ENCODE data around the gene RAB10. TPM values are rescaled to one million over a fixed set of nuclear protein-coding genes. Genes with fewer than 3 reads are reported as not detected.
"Not testable (repeated sequence)": the region's sequence is repeated elsewhere in the genome, so short reads cannot be mapped to it uniquely, and the experiment has no call there.

Gene RAB10
- total RNA-seq, 1 experiment from 2014 or later = 130 TPM

DNA sequence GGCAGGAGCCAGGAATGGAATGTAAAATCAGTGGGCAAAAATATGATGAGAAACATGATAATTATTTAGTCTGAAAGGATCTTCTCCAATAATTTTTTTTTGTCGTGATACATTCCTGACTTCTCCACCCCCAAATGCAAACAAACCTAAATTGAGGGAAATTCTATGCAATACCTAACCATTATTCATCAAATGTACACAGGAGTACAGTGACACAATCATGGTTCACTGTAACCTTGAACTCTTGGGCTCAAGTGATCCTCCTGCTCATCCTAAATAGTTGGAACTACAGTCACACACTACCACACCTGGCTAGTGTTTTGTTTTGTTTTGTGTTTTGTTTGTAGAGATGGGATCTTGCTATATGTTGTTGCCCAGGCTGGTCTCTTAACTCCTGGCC lies 46.5 kb downstream of the RAB10 start:
- no peak overlapping the region for H4K8ac ChIP-seq (replicated peaks; ENCODE audit: insufficient read length, low read depth, low read length)
- no peak overlapping the region for H3K56ac ChIP-seq (ENCODE audit: insufficient read length, low read depth, low read length)
- H3K4me2 ChIP-seq (ENCODE audit: insufficient read depth, insufficient read length, low read length) = no peak overlapping the region
- peaks cover 28 to 30% of the 10 kb centered on the region in 2 experiments for H3K9me3 Mint-ChIP-seq
- no peak overlapping the region for H2BK12ac ChIP-seq (ENCODE audit: insufficient read length, low read depth, low read length)
- no peak overlapping the region for H2AK5ac ChIP-seq (ENCODE audit: insufficient read length, low read length)
- H3K27me3 Mint-ChIP-seq (ENCODE audit: low read depth) = no peaks in the 10 kb centered on the region
- H3K27ac Mint-ChIP-seq = no peak overlapping the region; a peak in 1 of 7 replicates
- no peak overlapping the region for H2BK15ac ChIP-seq (ENCODE audit: low read depth, low read length)
- H3K18ac ChIP-seq (ENCODE audit: insufficient read length, low read depth, low read length) = no peak overlapping the region
- H3K27me3 ChIP-seq (ENCODE audit: insufficient read depth, low read length) = no peaks in the 10 kb centered on the region
- H3T11ph ChIP-seq (ENCODE audit: low read length) = no peak overlapping the region
- no peak overlapping the region for H4K91ac ChIP-seq (ENCODE audit: insufficient read length, low read depth, low read length)
- DNase-seq = no peak
- no peak overlapping the region for H2BK20ac ChIP-seq (ENCODE audit: low read depth, low read length, poor library complexity, severe bottlenecking)
- no peak overlapping the region for H3K9ac ChIP-seq (ENCODE audit: extremely low read depth, insufficient read length, low read length)
- peaks cover 31 to 36% (median 34%) of the 10 kb centered on the region in 3 experiments for H3K36me3 Mint-ChIP-seq (ENCODE audit: insufficient read depth in 1 of 3, low read depth in 3 of 3)
- H3K4me1 ChIP-seq (ENCODE audit: insufficient read depth, low read length) = no peaks in the 10 kb centered on the region
- no peak overlapping the region for H2BK5ac ChIP-seq (ENCODE audit: insufficient read length, low read length)
- no peak overlapping the region for H4K5ac ChIP-seq (ENCODE audit: insufficient read length, low read depth, low read length)
- TF ChIP-seq, protein P1, sequence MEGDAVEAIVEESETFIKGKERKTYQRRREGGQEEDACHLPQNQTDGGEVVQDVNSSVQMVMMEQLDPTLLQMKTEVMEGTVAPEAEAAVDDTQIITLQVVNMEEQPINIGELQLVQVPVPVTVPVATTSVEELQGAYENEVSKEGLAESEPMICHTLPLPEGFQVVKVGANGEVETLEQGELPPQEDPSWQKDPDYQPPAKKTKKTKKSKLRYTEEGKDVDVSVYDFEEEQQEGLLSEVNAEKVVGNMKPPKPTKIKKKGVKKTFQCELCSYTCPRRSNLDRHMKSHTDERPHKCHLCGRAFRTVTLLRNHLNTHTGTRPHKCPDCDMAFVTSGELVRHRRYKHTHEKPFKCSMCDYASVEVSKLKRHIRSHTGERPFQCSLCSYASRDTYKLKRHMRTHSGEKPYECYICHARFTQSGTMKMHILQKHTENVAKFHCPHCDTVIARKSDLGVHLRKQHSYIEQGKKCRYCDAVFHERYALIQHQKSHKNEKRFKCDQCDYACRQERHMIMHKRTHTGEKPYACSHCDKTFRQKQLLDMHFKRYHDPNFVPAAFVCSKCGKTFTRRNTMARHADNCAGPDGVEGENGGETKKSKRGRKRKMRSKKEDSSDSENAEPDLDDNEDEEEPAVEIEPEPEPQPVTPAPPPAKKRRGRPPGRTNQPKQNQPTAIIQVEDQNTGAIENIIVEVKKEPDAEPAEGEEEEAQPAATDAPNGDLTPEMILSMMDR (conservative IDR thresholded peaks at IDR 0.05) = no peak
- H3K23ac ChIP-seq (ENCODE audit: insufficient read length, low read depth, low read length) = no peak overlapping the region
- no CpG with 5 or more reads among the region's 1 CpG for WGBS (ENCODE audit: extremely low coverage, insufficient read length, low lambda C conversion rate)
- peaks cover 18% of the 10 kb centered on the region; the same call in 1 of the 2 replicates for H3K79me2 ChIP-seq (ENCODE audit: insufficient read depth, low read length)
- H3K27ac ChIP-seq (ENCODE audit: insufficient read length, low read depth, low read length) = no peak overlapping the region
- H3K4me1 Mint-ChIP-seq = peaks cover 23 to 26% of the 10 kb centered on the region in 2 experiments
- no peak overlapping the region for H3K14ac ChIP-seq (ENCODE audit: insufficient read depth, low read length)
- no peak overlapping the region for H2BK120ac ChIP-seq (ENCODE audit: low read depth, low read length, poor library complexity, severe bottlenecking)
- H3K79me1 ChIP-seq (ENCODE audit: insufficient read depth, low read depth, low read length, poor library complexity, severe bottlenecking) = peaks cover 2% of the 10 kb centered on the region
- peaks cover 6% of the 10 kb centered on the region for H3K9me3 ChIP-seq (ENCODE audit: control insufficient read depth, low read depth, low read length)
- H3K4ac ChIP-seq (ENCODE audit: low read depth, low read length) = no peak overlapping the region
- H2AFZ ChIP-seq (ENCODE audit: low read length) = no peak overlapping the region
- H3K23me2 ChIP-seq (ENCODE audit: insufficient read length, low read depth, low read length, poor library complexity, severe bottlenecking) = no peaks in the 10 kb centered on the region
- no peak overlapping the region for H3K4me3 Mint-ChIP-seq
- H4K20me1 ChIP-seq (ENCODE audit: control insufficient read depth, insufficient read depth, insufficient read length) = no peaks in the 10 kb centered on the region

DNA sequence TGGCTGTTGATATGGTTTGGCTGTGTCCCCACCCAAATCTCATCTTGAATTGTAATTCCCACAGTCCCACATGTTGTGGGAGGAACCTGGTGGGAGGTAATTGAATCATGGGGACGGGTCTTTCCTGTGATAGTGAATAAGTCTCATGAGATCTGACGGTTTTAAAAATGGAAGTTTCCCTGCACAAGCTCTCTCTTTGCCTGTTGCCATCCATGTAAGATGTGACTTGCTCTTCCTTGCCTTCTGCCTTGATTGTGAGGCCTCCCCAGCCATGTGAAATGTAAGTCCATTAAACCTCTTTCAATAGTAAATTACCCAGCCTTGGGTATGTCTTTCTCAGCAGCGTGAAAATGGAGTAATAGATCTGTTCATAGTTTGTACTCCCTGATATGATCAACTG lies 47.0 kb downstream of the RAB10 start:
- H3K56ac ChIP-seq (ENCODE audit: insufficient read length, low read depth, low read length); H3K4me3 Mint-ChIP-seq; H3K4ac ChIP-seq (ENCODE audit: low read depth, low read length); H3K14ac ChIP-seq (ENCODE audit: insufficient read depth, low read length); H3K27me3 ChIP-seq (ENCODE audit: insufficient read depth, low read length); H2BK5ac ChIP-seq (ENCODE audit: insufficient read length, low read length); H3K27ac ChIP-seq (ENCODE audit: insufficient read length, low read depth, low read length); H2BK15ac ChIP-seq (ENCODE audit: low read depth, low read length); H4K91ac ChIP-seq (ENCODE audit: insufficient read length, low read depth, low read length); H3K18ac ChIP-seq (ENCODE audit: insufficient read length, low read depth, low read length); H2BK12ac ChIP-seq (ENCODE audit: insufficient read length, low read depth, low read length); H3T11ph ChIP-seq (ENCODE audit: low read length); H4K5ac ChIP-seq (ENCODE audit: insufficient read length, low read depth, low read length); H3K23me2 ChIP-seq (ENCODE audit: insufficient read length, low read depth, low read length, poor library complexity, severe bottlenecking); H3K79me1 ChIP-seq (ENCODE audit: insufficient read depth, low read depth, low read length, poor library complexity, severe bottlenecking); H3K23ac ChIP-seq (ENCODE audit: insufficient read length, low read depth, low read length); H2BK20ac ChIP-seq (ENCODE audit: low read depth, low read length, poor library complexity, severe bottlenecking); H2BK120ac ChIP-seq (ENCODE audit: low read depth, low read length, poor library complexity, severe bottlenecking); H3K9me3 ChIP-seq (ENCODE audit: control insufficient read depth, low read depth, low read length); DNase-seq; H4K20me1 ChIP-seq (ENCODE audit: control insufficient read depth, insufficient read depth, insufficient read length); H4K8ac ChIP-seq (replicated peaks; ENCODE audit: insufficient read length, low read depth, low read length); H2AFZ ChIP-seq (ENCODE audit: low read length); H3K27ac Mint-ChIP-seq; H3K9ac ChIP-seq (ENCODE audit: extremely low read depth, insufficient read length, low read length); H3K27me3 Mint-ChIP-seq (ENCODE audit: low read depth); H2AK5ac ChIP-seq (ENCODE audit: insufficient read length, low read length); H3K4me2 ChIP-seq (ENCODE audit: insufficient read depth, insufficient read length, low read length); H3K4me1 ChIP-seq (ENCODE audit: insufficient read depth, low read length): not testable (repeated sequence)
- Mint-ChIP-seq H3K36me3 (ENCODE audit: insufficient read depth in 1 of 3, low read depth in 3 of 3) (peaks cover 34 to 39% (median 36%) of the 10 kb centered on the region in 3 experiments), H3K4me1 (peaks cover 17 to 20% of the 10 kb centered on the region in 2 experiments), H3K9me3 (peaks cover 28 to 30% of the 10 kb centered on the region in 2 experiments)
- peaks cover 15% of the 10 kb centered on the region; the same call in 1 of the 2 replicates for H3K79me2 ChIP-seq (ENCODE audit: insufficient read depth, low read length)
- WGBS (ENCODE audit: extremely low coverage, insufficient read length, low lambda C conversion rate) = no CpG with 5 or more reads among the region's 3 CpGs

Data from H9 (cell line).